Measurements from ENCODE around the gene ANKRD44. TPM values are rescaled to one million over a fixed set of nuclear protein-coding genes. Genes with fewer than 3 reads are reported as not detected.

The ANKRD44 gene
- total RNA-seq, 1 experiment from 2014 or later, result 0.68 TPM

DNA sequence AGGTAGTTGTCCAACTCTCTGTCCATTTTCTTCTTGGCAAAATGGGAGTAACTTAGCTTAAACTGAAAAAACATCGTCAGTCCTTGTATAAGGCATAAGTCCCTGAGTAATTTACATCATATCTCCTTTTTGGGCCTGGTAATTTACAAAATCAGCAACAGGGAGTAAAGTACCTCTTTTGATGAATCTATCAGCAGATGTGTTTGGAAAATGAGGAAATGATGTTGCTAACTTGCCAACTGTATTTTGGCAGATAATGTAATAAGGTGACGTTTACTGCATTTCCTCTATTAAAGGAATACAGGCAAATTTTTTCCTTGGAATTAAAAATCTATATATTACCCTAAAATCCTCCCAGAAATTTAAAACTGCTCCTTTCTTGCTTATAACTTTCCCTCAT lies 29.2 kb downstream of the ANKRD44 start:
- DNase-seq (ENCODE audit: low spot score), result no peak
- Mint-ChIP-seq H3K4me1 (peaks cover 6% of the 10 kb centered on the region), H3K27ac (no peak overlapping the region), H3K27me3 (ENCODE audit: low read depth) (no peaks in the 10 kb centered on the region), H3K4me3 (no peak overlapping the region), H3K36me3 (no peaks in the 10 kb centered on the region), H3K9me3 (no peaks in the 10 kb centered on the region)
- CTCF ChIA-PET, result no interaction called here
- POLR2A ChIA-PET, result no interaction called here
- TF ChIP-seq, protein P1, sequence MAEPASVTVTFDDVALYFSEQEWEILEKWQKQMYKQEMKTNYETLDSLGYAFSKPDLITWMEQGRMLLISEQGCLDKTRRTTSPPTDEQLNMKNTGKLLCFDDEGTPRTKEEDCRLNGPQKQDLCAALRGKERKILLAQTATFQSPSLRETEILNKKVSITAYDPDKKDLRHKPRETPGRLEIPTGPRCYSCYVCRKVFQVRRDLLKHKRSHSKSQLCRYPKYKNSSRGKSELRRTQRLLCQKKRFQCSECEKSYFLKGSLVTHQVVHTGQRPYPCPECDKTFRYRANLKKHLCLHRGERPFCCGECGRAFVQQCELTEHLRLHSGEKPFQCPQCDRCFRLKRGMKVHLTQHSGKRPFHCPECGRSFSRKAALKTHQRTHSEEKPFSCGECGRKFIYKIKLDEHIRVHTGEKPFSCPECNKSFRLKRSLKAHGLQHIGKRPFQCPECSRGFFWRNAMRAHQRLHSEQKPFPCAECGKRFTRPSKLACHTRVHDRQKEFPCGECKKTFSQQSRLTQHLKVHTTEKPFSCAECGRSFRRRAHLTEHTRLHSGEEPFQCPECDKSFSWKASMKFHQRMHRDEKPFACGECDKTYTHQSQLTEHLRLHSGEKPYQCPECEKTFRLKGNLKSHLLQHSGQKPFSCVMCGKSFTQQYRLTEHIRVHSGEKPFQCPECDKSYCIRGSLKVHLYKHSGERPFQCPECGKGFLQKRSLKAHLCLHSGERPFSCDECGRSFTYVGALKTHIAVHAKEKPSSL (CRISPR knock-in tag; conservative IDR thresholded peaks at IDR 0.05), result no peak
- no peak for TF ChIP-seq SMAD3 (CRISPR knock-in tag; IDR thresholded peaks at IDR 0.05; ENCODE audit: borderline replicate concordance)
- TF ChIP-seq, protein P2, sequence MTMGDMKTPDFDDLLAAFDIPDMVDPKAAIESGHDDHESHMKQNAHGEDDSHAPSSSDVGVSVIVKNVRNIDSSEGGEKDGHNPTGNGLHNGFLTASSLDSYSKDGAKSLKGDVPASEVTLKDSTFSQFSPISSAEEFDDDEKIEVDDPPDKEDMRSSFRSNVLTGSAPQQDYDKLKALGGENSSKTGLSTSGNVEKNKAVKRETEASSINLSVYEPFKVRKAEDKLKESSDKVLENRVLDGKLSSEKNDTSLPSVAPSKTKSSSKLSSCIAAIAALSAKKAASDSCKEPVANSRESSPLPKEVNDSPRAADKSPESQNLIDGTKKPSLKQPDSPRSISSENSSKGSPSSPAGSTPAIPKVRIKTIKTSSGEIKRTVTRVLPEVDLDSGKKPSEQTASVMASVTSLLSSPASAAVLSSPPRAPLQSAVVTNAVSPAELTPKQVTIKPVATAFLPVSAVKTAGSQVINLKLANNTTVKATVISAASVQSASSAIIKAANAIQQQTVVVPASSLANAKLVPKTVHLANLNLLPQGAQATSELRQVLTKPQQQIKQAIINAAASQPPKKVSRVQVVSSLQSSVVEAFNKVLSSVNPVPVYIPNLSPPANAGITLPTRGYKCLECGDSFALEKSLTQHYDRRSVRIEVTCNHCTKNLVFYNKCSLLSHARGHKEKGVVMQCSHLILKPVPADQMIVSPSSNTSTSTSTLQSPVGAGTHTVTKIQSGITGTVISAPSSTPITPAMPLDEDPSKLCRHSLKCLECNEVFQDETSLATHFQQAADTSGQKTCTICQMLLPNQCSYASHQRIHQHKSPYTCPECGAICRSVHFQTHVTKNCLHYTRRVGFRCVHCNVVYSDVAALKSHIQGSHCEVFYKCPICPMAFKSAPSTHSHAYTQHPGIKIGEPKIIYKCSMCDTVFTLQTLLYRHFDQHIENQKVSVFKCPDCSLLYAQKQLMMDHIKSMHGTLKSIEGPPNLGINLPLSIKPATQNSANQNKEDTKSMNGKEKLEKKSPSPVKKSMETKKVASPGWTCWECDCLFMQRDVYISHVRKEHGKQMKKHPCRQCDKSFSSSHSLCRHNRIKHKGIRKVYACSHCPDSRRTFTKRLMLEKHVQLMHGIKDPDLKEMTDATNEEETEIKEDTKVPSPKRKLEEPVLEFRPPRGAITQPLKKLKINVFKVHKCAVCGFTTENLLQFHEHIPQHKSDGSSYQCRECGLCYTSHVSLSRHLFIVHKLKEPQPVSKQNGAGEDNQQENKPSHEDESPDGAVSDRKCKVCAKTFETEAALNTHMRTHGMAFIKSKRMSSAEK (CRISPR knock-in tag; IDR thresholded peaks at IDR 0.05; ENCODE audit: borderline replicate concordance), result no peak
- TF ChIP-seq FOXP1 (CRISPR knock-in tag; IDR thresholded peaks at IDR 0.05; ENCODE audit: borderline replicate concordance), result no peak
- TF ChIP-seq CREB1 (CRISPR knock-in tag; IDR thresholded peaks at IDR 0.05), result no peak
- TF ChIP-seq RELA (CRISPR knock-in tag; IDR thresholded peaks at IDR 0.05; ENCODE audit: borderline replicate concordance), result no peak
- TF ChIP-seq NFYB (CRISPR knock-in tag; conservative IDR thresholded peaks at IDR 0.05; ENCODE audit: low read depth), result no peak
- TF ChIP-seq, protein P3, sequence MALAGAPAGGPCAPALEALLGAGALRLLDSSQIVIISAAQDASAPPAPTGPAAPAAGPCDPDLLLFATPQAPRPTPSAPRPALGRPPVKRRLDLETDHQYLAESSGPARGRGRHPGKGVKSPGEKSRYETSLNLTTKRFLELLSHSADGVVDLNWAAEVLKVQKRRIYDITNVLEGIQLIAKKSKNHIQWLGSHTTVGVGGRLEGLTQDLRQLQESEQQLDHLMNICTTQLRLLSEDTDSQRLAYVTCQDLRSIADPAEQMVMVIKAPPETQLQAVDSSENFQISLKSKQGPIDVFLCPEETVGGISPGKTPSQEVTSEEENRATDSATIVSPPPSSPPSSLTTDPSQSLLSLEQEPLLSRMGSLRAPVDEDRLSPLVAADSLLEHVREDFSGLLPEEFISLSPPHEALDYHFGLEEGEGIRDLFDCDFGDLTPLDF (CRISPR knock-in tag; IDR thresholded peaks at IDR 0.05), result no peak
- TF ChIP-seq SOX15 (CRISPR knock-in tag; IDR thresholded peaks at IDR 0.05), result no peak
- no peak for TF ChIP-seq NR1H2 (CRISPR knock-in tag; IDR thresholded peaks at IDR 0.05)
- TF ChIP-seq, protein P4, sequence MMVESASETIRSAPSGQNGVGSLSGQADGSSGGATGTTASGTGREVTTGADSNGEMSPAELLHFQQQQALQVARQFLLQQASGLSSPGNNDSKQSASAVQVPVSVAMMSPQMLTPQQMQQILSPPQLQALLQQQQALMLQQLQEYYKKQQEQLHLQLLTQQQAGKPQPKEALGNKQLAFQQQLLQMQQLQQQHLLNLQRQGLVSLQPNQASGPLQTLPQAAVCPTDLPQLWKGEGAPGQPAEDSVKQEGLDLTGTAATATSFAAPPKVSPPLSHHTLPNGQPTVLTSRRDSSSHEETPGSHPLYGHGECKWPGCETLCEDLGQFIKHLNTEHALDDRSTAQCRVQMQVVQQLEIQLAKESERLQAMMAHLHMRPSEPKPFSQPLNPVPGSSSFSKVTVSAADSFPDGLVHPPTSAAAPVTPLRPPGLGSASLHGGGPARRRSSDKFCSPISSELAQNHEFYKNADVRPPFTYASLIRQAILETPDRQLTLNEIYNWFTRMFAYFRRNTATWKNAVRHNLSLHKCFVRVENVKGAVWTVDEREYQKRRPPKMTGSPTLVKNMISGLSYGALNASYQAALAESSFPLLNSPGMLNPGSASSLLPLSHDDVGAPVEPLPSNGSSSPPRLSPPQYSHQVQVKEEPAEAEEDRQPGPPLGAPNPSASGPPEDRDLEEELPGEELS (CRISPR knock-in tag; IDR thresholded peaks at IDR 0.05), result no peak
- TF ChIP-seq MXD4 (CRISPR knock-in tag; IDR thresholded peaks at IDR 0.05; ENCODE audit: borderline replicate concordance), result no peak
- TF ChIP-seq TP53 (CRISPR knock-in tag; IDR thresholded peaks at IDR 0.05), result no peak
- TF ChIP-seq, protein P5, sequence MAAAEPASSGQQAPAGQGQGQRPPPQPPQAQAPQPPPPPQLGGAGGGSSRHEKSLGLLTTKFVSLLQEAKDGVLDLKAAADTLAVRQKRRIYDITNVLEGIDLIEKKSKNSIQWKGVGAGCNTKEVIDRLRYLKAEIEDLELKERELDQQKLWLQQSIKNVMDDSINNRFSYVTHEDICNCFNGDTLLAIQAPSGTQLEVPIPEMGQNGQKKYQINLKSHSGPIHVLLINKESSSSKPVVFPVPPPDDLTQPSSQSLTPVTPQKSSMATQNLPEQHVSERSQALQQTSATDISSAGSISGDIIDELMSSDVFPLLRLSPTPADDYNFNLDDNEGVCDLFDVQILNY (CRISPR knock-in tag; IDR thresholded peaks at IDR 0.05), result no peak
- TF ChIP-seq NR2C2 (CRISPR knock-in tag; IDR thresholded peaks at IDR 0.05), result no peak
- TF ChIP-seq FOXK1 (CRISPR knock-in tag; IDR thresholded peaks at IDR 0.05), result no peak
- TF ChIP-seq, protein P6, sequence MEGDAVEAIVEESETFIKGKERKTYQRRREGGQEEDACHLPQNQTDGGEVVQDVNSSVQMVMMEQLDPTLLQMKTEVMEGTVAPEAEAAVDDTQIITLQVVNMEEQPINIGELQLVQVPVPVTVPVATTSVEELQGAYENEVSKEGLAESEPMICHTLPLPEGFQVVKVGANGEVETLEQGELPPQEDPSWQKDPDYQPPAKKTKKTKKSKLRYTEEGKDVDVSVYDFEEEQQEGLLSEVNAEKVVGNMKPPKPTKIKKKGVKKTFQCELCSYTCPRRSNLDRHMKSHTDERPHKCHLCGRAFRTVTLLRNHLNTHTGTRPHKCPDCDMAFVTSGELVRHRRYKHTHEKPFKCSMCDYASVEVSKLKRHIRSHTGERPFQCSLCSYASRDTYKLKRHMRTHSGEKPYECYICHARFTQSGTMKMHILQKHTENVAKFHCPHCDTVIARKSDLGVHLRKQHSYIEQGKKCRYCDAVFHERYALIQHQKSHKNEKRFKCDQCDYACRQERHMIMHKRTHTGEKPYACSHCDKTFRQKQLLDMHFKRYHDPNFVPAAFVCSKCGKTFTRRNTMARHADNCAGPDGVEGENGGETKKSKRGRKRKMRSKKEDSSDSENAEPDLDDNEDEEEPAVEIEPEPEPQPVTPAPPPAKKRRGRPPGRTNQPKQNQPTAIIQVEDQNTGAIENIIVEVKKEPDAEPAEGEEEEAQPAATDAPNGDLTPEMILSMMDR (IDR thresholded peaks at IDR 0.05), result no peak
- no peak for TF ChIP-seq PRRX2 (CRISPR knock-in tag; IDR thresholded peaks at IDR 0.05)
- TF ChIP-seq SMAD4 (CRISPR knock-in tag; IDR thresholded peaks at IDR 0.05), result no peak
- no peak for TF ChIP-seq JAZF1 (CRISPR knock-in tag; IDR thresholded peaks at IDR 0.05)
- ATAC-seq, result no peak
